ENCODE measurements around the gene GNAS-AS1. TPM values are rescaled to one million over a fixed set of nuclear protein-coding genes. Genes with fewer than 3 reads are reported as not detected.

GNAS-AS1 gene
- total RNA-seq, 2 donors from 2014 or later, result 0.88 to 1.7 TPM

- no peaks in the 10 kb centered on the region for H3K9me3 ChIP-seq
- no peaks in the 10 kb centered on the region for H3K27me3 ChIP-seq
- intact Hi-C loops (cut with DNase I), result no loop called here
- H3K9ac ChIP-seq (ENCODE audit: low read depth in 2 of 2, low read length in 2 of 2), result no peak overlapping the region
- no peak overlapping the region for H3K4me3 ChIP-seq
- TF ChIP-seq CTCF (IDR thresholded peaks at IDR 0.05), result no peak
- no peak for DNase-seq
- H3K4me1 ChIP-seq, result no peaks in the 10 kb centered on the region
- no peaks in the 10 kb centered on the region for H3K36me3 ChIP-seq
- no peak overlapping the region for H3K27ac ChIP-seq
Measured at GRCh38 chr20:58795181-58795922, 55.4 kb downstream of the GNAS-AS1 start.

- no peaks in the 10 kb centered on the region for H3K27me3 ChIP-seq
- no peak overlapping the region for H3K4me3 ChIP-seq
Measured at GRCh38 chr20:58794510-58795180, 56.1 kb downstream of the GNAS-AS1 start.

GRCh38 chr20:58793512-58794420, 56.9 kb downstream of the GNAS-AS1 start:
- H3K4me1 ChIP-seq, result no peaks in the 10 kb centered on the region
- DNase-seq, result no peak
- H3K27me3 ChIP-seq, result no peaks in the 10 kb centered on the region
- TF ChIP-seq CTCF (IDR thresholded peaks at IDR 0.05), result no peak
- intact Hi-C loops (cut with DNase I), result no loop called here
- H3K4me3 ChIP-seq, result no peak overlapping the region
- H3K27ac ChIP-seq, result no peak overlapping the region
- H3K9ac ChIP-seq (ENCODE audit: low read depth in 2 of 2, low read length in 2 of 2), result no peak overlapping the region
- H3K9me3 ChIP-seq, result no peaks in the 10 kb centered on the region
- no peaks in the 10 kb centered on the region for H3K36me3 ChIP-seq

More at GRCh38 chr20:58794510-58795180, 56.1 kb downstream of the GNAS-AS1 start:
- Histone ChIP-seq H3K27ac (no peak overlapping the region), H3K9me3 (no peaks in the 10 kb centered on the region), H3K9ac (ENCODE audit: low read depth in 2 of 2, low read length in 2 of 2) (no peak overlapping the region), H3K4me1 (no peaks in the 10 kb centered on the region), H3K36me3 (no peaks in the 10 kb centered on the region)
- intact Hi-C loops (cut with DNase I), result no loop called here
- no peak for TF ChIP-seq CTCF (IDR thresholded peaks at IDR 0.05)
- no peak for DNase-seq

- TF ChIP-seq CTCF (IDR thresholded peaks at IDR 0.05), result no peak
- H3K36me3 ChIP-seq, result no peaks in the 10 kb centered on the region
Measured at GRCh38 chr20:58792426-58792825, 58.3 kb downstream of the GNAS-AS1 start.

GRCh38 chr20:58791286-58791685, 59.4 kb downstream of the GNAS-AS1 start:
- Histone ChIP-seq H3K4me1 (no peaks in the 10 kb centered on the region), H3K36me3 (no peaks in the 10 kb centered on the region), H3K27ac (no peak overlapping the region), H3K9ac (ENCODE audit: low read depth in 2 of 2, low read length in 2 of 2) (no peak overlapping the region), H3K4me3 (no peak overlapping the region), H3K9me3 (no peaks in the 10 kb centered on the region), H3K27me3 (no peaks in the 10 kb centered on the region)
- intact Hi-C loops (cut with DNase I), result no loop called here
- no peak for TF ChIP-seq CTCF (IDR thresholded peaks at IDR 0.05)
- no peak for DNase-seq

More at GRCh38 chr20:58792426-58792825, 58.3 kb downstream of the GNAS-AS1 start:
- H3K27me3 ChIP-seq, result no peaks in the 10 kb centered on the region
- H3K27ac ChIP-seq, result no peak overlapping the region
- no peak overlapping the region for H3K4me3 ChIP-seq
- H3K4me1 ChIP-seq, result no peaks in the 10 kb centered on the region
- DNase-seq, result no peak
- H3K9ac ChIP-seq (ENCODE audit: low read depth in 2 of 2, low read length in 2 of 2), result no peak overlapping the region
- H3K9me3 ChIP-seq, result no peaks in the 10 kb centered on the region
- intact Hi-C loops (cut with DNase I), result no loop called here
